ENCODE data around the gene TPST2.

TPST2 gene

DNA sequence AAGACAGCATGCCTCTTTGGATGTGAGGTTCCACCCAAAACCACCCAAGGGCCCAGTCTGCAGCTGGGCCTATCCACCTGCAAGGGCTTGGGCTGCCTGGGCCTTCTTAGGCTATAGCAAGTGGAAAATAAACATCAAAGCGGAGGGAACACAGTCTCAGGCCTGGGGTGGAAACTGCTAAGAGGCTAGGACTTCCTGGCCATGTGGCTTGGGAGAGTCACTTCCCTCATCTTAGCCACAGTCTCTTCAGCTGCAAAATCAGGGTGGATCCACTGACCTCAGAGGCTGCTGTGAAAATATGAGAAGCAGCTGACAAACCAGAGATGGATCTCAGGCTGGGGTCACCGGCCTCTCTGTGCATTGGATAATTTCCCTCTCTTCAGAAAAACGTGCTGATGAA is 47.1 kb downstream of the TPST2 start:
- no peak for TF ChIP-seq CTCF (IDR thresholded peaks at IDR 0.05; ENCODE audit: borderline replicate concordance, control extremely low read depth, extremely low read depth, insufficient read depth, missing control alignments)
- in situ Hi-C loops (cut with MboI; ENCODE audit: low sequenced_read_pairs, unreplicated experiment), result no loop called here
- DNase-seq (ENCODE audit: low spot score), result no peak

- in situ Hi-C loops (cut with MboI; ENCODE audit: low sequenced_read_pairs, unreplicated experiment), result no loop called here
- TF ChIP-seq CTCF (IDR thresholded peaks at IDR 0.05; ENCODE audit: borderline replicate concordance, control extremely low read depth, extremely low read depth, insufficient read depth, missing control alignments), result no peak
- DNase-seq (ENCODE audit: low spot score), result no peak
Measured at GRCh38 chr22:26541167-26541819, 48.6 kb downstream of the TPST2 start.

GRCh38 chr22:26540119-26540518 is 49.8 kb downstream of the TPST2 start:
- no peak for DNase-seq (ENCODE audit: low spot score)
- in situ Hi-C loops (cut with MboI; ENCODE audit: low sequenced_read_pairs, unreplicated experiment), result no loop called here
- no peak for TF ChIP-seq CTCF (IDR thresholded peaks at IDR 0.05; ENCODE audit: borderline replicate concordance, control extremely low read depth, extremely low read depth, insufficient read depth, missing control alignments)

GRCh38 chr22:26536762-26537134 is 53.2 kb downstream of the TPST2 start:
- in situ Hi-C loops (cut with MboI; ENCODE audit: low sequenced_read_pairs, unreplicated experiment), result no loop called here
- no peak for TF ChIP-seq CTCF (IDR thresholded peaks at IDR 0.05; ENCODE audit: borderline replicate concordance, control extremely low read depth, extremely low read depth, insufficient read depth, missing control alignments)
- DNase-seq (ENCODE audit: low spot score), result no peak

GRCh38 chr22:26536056-26536761 is 53.7 kb downstream of the TPST2 start:
- TF ChIP-seq CTCF (IDR thresholded peaks at IDR 0.05; ENCODE audit: borderline replicate concordance, control extremely low read depth, extremely low read depth, insufficient read depth, missing control alignments), result no peak
- no peak for DNase-seq (ENCODE audit: low spot score)
- in situ Hi-C loops (cut with MboI; ENCODE audit: low sequenced_read_pairs, unreplicated experiment), result no loop called here

DNA sequence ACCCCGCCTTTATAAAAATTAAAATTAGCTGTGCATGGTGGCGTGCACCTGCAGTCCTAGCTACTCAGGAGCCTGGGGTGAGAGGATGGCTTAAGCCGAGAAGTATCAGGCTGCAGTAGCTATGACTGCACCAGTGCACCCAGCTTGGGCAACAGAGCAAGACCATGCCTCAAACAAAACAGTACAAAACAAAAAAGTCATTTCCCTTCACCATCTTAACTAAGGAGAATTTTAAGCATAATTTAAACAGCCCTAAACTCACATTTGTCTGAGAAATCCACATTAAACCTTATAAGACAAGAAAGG is 54.4 kb downstream of the TPST2 start:
- in situ Hi-C loops (cut with MboI; ENCODE audit: low sequenced_read_pairs, unreplicated experiment), result no loop called here
- no peak for TF ChIP-seq CTCF (IDR thresholded peaks at IDR 0.05; ENCODE audit: borderline replicate concordance, control extremely low read depth, extremely low read depth, insufficient read depth, missing control alignments)
- DNase-seq (ENCODE audit: low spot score), result no peak
